Measurements from ENCODE around the gene GHRL. TPM values are rescaled to one million over a fixed set of nuclear protein-coding genes. Genes with fewer than 3 reads are reported as not detected.

GHRL gene, protein sequence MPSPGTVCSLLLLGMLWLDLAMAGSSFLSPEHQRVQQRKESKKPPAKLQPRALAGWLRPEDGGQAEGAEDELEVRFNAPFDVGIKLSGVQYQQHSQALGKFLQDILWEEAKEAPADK
- 1 to 10 TPM in 2 of 10 donors, under 1 TPM in 7, not detected in 1; 0.33 to 1.3 (median 0.51) TPM for polyA plus RNA-seq (ENCODE audit: insufficient read length in 10 of 10)
- long read RNA-seq, donor 1: 0 reads
- long read RNA-seq, donor 2: 0 reads
- long read RNA-seq, donor 3: 0 reads
- long read RNA-seq, donor 4: 0 reads
- long read RNA-seq, donor 5: 0 reads
- long read RNA-seq, donor 6: 0 reads
- long read RNA-seq, donor 7: 0 reads
- long read RNA-seq, donor 8: 0 reads
- long read RNA-seq, donor 9: 0 reads

DNA sequence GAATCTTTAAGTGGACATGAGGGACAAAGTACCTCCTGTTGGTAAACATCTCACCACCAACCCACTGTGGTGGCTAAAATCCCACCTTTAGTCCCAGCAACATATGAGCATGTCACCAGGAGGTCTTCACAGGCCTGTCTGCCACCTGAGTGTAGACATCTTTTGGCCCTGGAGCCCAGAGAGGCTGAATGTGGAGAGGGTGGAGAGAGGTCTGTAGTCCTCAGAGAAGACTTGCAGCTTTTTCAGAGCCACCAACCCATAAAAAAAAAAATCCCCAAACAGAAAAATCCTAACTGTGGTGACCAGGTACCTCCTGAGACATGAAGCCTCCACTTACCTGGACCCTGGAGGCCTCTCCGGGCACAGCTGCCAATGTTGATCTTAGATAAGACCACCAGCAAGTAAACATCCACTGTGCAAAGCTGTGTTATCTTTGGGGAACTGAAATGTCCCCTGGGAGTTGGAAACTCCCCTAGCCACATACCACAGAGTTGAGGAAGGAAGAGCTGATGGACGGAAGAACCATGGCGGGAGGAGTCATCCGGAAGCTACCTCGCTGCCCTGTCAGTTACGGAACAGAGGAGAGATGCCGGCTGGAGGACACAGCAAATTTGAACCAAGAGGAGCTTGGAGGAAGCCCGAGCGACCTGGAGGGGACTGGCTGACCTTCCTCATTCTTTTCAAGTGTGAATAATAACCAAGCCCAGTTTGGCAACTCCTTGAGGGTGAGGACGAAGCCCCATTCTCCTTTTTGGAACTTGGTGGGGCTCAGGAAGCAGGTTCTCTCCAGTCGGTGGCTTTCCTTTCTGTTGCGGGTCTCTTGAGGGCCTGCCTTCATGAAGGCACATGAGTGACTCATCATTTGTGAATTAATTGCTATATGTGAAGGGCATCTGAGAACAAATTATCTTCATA is at the start of gene GHRL:
Gene GHRL (minus strand): TSS at position 443 of the 915 bp plus-strand sequence. CDS start 2,767 bp downstream, outside the sequence.
- no peak for DNase-seq

DNA sequence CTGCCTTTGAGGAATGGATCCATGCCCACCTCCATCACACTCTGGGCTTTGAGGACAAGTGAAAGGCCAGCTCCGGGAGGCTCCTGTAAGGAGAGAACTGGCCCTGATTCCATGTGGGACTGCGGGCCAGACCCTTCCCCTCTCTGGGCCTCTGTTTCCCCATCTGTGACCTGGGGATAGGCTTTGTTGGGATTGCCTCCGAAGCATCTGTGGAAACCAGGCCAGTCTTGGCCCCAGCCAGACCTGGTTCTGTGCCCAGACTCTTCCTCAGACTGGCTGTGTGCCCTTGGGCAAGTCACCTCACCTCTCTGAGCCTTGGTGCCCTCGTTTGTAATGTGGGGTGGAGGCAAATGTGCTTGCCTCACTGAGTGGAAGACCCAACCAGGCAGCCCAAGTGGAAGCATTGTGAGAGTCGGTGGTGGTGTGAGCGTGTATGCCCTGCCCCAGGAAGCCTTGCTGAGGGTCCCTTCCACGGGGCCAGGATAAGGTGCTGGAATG is 49.2 kb upstream of the GHRL start:
- no peak for DNase-seq

DNA sequence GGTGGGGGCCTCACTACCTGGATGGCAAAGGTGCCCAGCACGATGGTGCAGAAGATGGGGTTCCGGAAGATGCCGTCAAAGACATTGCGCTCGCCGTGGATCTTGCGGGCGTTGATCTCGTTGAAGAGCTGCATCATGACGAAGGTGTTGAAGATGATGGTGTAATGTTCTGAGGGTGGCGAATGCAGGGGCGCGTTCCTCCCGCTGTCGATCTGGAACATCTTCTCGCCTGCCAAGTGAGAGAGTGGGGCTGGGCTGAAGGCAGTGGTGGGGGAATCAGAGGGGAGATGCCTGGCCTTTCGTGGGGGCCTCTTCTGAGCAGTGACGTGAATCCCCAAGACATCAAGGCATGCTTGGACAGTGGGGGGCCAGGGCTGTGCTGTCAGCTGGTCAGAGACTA is 47.7 kb upstream of the GHRL start:
- no peak for DNase-seq

DNA sequence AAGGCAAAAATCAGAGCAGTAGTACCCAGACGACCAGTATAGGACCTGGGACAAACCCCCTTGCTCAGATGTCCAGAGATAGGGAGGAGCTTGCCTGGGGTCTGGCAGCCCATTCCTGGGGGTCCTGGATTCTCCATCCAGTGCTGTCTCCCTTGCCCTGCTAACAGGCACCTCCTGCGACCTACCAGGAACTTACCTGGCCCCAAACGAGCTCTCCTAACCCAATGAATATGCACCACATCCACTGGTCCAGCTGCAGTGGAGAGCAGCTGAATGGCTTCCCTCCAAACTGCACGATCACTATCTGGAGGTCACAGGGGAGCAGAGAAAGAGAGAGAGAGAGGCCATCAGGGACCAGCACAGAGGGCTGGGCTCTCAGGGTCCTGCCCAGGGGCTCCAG is 47.3 kb upstream of the GHRL start:
- DNase-seq: no peak

DNA sequence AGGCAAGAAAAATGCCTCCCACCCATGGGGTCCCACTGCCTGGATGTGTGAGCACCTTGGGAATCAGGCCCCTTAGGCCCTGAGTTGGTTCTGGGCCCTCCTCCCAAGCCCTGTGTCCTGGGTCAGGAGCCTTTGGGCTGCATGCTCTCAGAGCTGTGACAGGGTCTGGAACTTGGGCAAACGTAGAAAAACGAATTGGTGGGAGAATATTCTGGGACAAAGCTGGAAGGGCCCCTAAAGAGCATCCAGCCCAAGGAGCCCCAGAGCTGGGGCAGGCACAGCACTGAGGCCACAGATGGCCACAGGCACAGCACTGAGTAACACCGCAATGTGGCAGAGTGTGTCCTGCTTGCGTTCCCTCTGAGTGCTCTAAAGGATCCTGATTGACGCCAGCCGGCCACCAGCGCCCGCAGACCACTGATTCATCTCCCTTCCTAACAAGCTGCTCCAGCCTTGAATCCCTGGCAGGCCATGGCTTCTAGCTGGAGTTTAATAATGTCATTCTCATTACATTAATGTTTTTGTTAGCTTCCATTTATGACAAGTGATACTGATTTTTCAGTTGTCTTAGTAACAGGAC is 46.7 kb upstream of the GHRL start:
- DNase-seq: no peak

DNA sequence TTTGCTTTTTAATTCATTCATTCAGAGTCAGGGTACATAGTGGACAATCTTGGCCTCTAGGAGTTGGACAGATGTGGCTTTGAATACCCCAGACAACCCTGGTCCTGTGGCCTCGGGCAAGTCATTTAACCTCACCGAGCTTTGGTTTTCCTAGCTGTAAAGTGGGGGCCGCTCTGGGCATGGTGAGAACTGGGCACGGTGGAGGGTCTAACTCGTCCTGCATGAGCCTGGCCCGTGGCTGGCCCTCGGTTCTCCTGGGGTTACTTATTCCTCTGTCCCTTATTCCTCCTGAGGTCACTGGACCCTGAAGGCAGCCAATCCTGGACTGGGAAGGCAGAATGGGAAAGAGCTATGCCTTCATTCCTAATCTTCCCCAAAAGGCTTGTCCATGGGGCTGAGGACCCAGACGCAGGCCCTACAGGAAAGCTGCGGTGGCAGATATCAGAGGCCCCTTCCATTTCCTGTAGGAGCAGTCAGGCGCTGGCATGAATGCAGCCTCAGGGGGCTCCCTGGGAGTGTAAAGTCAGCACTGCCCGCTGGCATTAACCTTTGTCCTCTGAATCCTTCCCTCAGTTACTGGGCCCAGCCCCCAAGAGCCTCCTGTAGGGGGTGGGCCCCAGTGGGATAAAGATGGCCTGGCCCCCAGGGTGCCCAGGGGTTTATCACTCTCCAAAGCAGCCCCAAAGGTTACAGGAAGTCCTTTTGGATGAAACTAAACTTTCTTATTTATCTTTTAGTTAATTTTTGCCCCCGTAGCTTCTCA is 46.0 kb upstream of the GHRL start:
- no peak for DNase-seq

DNA sequence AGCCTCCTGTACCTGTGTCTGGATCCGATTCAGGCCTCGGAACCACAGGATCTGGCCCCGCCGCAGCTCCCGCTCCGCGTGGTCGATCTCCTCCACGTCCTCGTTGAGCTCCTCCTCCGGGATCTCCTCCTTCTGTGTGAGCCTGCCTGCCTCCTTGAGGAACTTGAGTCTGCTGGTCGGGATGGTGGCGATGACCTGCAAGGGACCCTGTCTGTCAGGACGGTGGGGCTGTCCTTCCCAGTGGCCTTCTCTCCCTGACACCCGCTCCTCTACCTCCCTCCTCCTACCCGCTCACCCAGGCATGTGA is 45.4 kb upstream of the GHRL start:
- DNase-seq: no peak

DNA sequence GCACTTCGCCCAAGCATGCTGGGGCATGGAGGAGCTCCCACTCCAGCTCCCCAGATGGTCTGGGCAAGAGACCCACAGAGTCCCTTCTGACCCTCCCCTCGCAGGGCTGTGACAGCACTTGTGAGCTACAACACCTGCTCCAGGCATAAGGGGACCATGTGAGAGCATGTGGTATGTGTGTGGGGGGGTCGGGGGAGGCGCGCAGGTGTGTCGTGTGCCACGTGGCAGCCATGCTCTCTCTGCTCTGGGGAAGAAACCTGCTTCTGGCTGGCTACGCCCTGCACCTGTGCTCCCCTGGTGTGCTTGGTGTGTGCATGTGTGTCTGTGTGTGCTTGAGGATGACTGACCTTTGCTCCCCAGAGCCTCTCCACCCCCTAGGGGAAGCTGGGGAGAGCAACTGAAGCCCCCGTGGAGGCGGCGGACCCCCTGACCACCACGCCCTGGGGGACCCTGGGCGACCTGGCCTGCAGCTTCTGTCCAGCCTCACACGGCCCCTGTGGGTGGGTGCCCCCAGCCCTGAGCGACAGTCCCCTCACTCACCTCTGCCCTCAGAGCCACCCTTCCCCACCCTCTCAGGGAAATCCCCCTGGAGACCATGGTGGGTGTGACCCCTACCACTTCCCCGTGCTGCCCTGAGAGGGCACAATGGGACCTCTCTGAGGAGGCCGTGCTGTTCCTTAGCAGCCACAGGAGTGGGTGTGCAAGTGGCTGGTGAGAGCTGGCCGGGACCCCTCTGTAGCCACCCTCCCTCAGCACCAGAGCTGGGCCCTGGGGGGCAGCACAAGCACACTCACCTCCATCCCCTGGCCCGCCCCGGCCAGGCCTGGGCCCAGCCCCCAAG is 44.8 kb upstream of the GHRL start:
- DNase-seq: no peak

DNA sequence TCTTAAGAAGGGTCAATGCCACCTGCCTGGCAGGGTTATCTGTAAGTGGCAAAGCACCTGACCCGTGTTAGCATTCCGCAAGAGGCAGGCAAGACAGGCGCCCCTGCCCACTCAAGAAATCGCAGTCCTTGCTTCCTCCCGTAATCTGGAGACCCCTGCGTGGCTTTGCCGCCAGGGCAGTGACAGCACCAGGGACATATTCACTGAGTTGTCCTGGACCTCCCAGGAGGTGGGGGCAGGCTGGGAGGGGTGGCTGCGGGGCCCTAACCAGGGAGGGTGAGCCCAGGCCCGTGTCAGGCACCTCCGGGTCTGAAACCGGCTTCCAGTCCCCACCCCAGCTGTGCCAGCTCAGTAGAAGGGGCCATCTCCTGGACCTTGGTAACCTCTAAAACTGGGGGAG is 44.0 kb upstream of the GHRL start:
- DNase-seq: no peak

DNA sequence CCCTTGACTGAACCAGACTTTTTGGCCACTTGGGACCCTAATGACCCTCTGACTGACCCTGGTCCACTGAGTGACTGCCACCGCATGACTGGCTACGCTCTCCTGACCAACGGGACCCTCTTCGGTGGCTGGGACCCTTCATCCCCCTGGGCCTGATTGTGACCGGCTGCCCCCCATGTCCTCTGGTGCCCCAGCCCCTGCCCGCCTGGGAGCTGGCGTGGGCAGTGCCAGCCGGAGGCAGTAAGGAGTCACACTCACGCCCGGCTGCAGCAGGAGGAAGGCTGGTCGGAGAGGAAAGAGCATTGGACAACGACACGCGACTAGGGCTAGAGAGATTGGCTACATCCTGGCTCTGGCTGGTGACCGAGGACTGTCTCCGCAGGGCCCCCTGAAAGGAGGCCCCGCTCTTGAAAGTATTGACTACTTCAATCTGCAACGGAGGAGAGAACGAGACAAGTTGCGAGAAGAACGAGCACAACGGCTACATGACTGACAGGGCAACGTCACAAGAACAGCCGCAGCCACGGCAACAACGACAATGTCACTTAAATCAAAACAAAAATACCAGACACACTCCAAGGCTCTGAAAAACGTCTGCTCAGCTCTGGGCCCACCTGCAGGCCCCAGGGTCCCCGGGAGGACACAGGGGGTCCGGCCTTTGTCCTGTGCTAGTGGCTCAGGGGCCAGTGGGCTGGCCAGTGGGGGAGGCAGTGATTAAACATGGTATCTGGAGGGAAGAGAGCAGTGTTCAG is 43.3 kb upstream of the GHRL start:
- no peak for DNase-seq

DNA sequence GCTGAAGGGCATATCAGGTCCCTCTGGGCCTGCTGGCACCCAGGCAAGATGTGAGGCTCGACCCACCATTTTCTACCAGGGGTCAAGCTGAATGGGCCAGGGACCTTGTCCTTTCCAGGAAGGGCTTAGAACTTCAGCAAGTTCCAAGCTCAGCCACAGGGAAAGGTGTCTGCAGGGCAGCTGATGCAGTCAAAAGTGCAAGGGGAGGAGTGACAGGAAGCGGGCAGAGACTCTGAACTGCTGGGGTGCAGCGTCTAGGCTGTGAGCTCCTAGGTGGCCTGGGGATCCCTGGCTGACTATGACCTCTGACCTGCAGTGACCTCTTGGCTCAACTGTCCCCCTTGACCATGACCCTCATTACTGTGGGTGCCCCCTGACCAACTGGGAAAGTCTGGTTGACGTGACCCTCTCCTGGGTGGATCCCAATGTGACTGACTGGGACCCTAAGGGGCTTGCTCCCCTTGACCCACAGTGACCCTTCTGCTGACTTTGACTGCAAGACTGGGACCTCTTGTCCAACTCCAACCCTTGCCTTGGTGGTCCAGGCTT is 42.5 kb upstream of the GHRL start:
- DNase-seq: no peak

DNA sequence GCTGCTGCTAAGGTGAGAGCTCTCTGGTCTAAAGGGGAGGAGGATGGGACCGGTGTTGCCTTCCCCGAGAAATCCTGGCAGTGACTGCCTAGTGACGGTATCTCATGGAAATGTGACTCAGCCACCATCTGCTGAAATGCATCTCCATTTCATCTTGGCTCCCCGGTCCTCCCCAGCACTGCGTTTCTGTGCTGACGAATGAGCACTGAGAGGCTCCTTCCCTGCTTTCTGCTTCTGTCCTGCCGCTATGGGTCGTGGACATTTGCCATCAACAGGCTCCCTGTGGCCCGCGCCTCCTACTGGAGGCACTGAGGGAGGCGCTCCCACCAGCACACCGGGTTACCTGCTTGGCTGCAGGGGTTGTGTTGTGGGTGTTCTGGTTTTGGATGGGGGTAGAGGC is 41.7 kb upstream of the GHRL start:
- no peak for DNase-seq

DNA sequence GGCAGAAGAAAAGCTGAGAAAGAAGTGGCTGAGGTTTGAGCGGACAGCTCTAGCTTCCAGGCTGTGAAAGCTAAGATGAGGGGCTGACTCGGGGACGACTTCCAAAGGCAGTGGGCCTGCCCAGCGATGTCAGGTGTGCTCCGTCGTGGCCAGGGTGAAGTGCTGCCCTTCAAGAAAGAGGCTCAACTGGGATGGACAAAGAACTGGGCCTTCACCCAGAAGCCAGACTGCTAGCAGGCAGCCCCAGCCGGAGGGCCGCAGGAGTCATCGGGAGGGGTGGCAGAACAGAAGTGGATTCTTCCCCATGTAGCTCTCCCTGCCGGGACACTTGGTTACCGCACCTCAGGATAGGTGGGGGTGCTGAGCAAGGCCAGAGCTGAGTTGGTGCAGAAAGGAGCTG is 41.3 kb upstream of the GHRL start:
- no peak for DNase-seq

DNA sequence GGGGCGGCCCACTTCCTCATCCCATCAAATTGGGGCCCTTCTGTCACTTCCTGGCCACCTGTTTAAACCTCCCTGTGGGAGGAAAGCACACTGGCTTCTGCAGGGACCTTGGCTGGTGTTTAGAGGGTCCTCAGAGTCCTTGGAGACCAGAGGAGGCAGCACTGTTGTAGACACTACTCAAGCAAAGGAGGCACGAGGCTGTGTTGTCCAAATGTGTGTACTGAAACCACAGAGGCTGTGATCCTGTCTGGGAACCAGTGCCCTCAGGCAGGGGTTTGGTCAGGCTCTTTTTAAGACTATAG is 40.6 kb upstream of the GHRL start:
- DNase-seq: no peak

DNA sequence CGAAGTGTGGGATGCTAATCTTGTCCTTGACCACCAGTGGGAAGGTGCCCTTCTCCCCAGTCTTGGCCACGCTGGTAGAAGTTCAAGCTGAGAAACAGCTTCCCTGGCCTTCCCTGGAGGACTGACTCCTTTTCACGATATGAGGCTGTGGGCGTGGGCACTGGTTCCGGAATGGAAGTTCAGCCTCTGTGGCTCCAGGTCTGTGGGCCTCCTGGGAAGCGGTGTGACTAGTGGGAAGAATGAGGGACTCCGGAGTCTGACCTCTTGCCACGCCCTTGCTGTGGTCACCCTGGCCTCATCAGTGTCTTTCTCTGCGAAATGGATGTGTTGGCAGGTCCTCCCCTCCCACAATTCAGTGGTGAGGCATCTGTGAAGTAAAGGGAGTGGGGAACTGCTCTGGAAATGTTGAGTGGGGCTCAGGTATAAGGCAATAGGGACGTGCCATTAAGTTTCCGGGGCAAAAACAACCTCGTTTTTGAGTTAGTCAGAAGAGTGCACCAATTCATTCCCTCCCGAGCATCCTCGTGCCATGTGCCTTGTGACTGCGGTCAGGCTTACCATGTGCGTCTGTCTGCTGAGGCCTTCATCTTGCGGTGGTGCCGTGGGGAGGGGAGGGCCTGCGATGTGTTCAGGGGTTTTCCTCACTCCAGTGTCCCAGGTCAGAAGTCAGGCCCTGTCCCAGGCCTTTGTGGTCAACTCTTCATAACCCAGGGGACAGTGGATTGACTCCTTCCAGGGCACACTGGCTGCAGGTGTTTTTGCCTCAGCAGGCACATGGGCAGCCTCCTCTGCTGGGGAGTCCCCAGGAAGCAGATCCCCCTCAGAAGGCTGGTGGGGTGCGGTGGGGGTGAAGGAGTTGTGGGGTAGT is 40.0 kb upstream of the GHRL start:
- DNase-seq: no peak

DNA sequence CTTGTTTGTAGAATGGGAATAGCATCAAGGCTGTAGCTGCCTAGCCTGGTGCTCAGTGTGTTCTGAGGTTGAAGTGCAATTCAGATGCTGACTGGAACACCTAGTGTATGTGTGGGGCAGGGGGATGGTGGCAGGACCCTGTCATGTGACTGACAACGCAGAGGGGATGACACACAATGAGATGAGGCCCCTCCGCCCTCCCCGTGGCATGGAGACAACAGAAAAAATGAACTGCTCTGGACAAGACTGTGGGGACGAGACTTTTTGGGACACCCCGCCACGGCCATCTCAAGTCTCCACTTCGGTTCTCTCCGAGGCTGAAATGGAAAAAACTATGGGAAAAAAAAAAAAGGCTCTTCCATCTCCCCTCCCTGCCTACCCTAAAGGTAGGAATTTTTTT is 38.6 kb upstream of the GHRL start:
- DNase-seq: no peak

DNA sequence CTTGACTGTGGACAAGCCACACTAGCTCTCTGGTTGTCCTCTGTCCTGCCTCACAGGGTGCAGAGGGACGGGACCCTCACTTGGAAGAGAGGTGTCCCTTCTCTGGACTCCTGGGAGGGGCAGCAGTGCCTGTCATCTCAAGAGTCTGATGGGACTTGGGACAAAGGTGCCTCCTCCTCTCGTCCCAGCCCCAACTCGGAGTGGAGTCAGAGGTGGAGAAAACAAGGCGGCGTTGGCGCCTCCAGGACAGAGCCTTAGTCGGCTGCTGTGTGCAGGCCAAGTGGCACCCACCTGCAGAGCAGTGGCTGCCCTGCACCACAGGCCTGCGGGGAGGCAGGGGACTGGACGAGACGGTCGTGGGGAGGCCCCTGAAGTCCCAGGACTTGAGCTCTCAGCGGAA is 37.6 kb upstream of the GHRL start:
- no peak for DNase-seq

DNA sequence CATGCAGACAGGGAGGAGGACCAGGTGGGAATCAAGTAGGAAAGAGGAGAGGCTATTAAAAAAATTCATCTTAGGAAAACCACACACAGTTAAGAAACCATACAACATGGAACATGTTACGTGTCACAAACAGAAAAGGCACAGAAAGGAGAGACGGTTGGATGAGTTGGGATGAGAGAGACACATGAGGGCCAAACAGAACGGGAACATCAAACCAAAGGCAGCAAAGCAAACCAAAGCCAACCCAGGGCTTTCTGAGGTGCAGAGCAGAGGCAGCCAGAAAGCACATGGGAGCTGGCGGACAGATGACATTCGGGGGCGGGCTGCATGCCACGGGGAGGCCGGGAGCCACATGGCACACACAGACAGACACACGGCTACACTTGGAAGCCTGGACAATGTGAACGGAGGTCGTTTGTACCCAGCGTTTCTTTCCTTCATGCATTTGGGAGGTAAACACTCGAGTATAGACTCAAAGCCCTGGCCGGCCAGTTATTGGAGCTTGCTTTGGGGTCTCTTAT is 36.8 kb upstream of the GHRL start:
- no peak for DNase-seq
